NCI-H1417 (cell line): ENCODE results near the gene DDO.

Experiments
- DNase-seq, 3 experiments: peaks; one replicate each; lab custom pipeline; 2025; lab: John Stamatoyannopoulos, UW

DDO gene

DNA sequence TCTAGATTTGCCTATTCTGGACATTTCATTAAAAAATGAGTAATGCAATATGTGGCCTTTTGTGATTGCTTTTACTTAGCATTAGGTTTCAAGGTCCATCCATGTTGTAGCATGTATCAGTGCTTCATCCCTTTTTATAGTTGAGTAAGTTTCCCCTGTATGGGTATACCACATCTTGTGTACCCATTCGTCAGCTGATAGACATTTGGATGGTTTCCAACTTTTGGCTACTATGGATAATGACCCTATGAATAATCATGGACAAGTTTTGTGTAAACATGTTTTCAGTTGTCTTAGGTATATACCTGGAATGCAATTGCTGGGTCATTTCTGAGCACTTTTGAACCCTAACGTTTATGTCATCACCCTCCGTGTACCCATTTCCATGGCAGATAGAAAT, 72.6 kb downstream of the DDO start:
- no peak for DNase-seq
